WTC11 (cell line): ENCODE measurements around the gene ADGRL4.

Source experiments
- ATF2 ChIP-seq: sonication (generic); formaldehyde crosslinking; IDR thresholded peaks from 2 replicates; pipeline ENCODE4 v1.8.1; 2022; ENCODE audit warnings: low read depth, missing genetic modification reagents, borderline replicate concordance
- CTCF ChIP-seq: fragments of 200-600 bp; IDR thresholded peaks from 2 replicates; pipeline ENCODE4 v1.8.0; 2022; ENCODE audit warnings: antibody characterized with exemption
- IRF1 ChIP-seq: sonication (generic); formaldehyde crosslinking; IDR thresholded peaks from 2 replicates; pipeline ENCODE4 v1.8.0; 2023; ENCODE audit warnings: missing genetic modification reagents
- NFYB ChIP-seq: sonication (generic); formaldehyde crosslinking; conservative IDR thresholded peaks from 2 replicates; pipeline ENCODE4 v1.8.0; 2022; ENCODE audit warnings: low read depth, missing genetic modification reagents
- RELA ChIP-seq: sonication (generic); formaldehyde crosslinking; IDR thresholded peaks from 2 replicates; pipeline ENCODE4 v1.8.1; 2022; ENCODE audit warnings: missing genetic modification reagents, mild to moderate bottlenecking, borderline replicate concordance
- USF2 ChIP-seq: sonication (generic); formaldehyde crosslinking; IDR thresholded peaks from 2 replicates; pipeline ENCODE4 v1.8.1; 2023; ENCODE audit warnings: mild to moderate bottlenecking, missing genetic modification reagents, moderate library complexity
- ZNF121 ChIP-seq: sonication (generic); formaldehyde crosslinking; IDR thresholded peaks from 2 replicates; pipeline ENCODE4 v1.8.0; 2023; ENCODE audit warnings: missing genetic modification reagents

- TF ChIP-seq RELA (CRISPR knock-in tag), result no peak
- no peak for TF ChIP-seq USF2 (CRISPR knock-in tag)
- no peak for TF ChIP-seq CTCF
- TF ChIP-seq IRF1 (CRISPR knock-in tag), result no peak
- TF ChIP-seq ZNF121 (CRISPR knock-in tag), result no peak
- no peak for TF ChIP-seq ATF2 (CRISPR knock-in tag)
- TF ChIP-seq NFYB (CRISPR knock-in tag), result no peak
Measured at GRCh38 chr1:78950826-78951225, 55.7 kb downstream of the ADGRL4 start.
